ENCODE measurements around the gene OGDH.
"Not testable (repeated sequence)": the region's sequence is repeated elsewhere in the genome, so short reads cannot be mapped to it uniquely, and the experiment has no call there.

Gene OGDH

GRCh38 chr7:44673771-44674170 lies 67.3 kb downstream of the OGDH start:
- DNase-seq: no peak

GRCh38 chr7:44674381-44674780 lies 68.0 kb downstream of the OGDH start:
- DNase-seq: no peak

GRCh38 chr7:44676776-44677175 lies 70.3 kb downstream of the OGDH start:
- DNase-seq: no peak

- DNase-seq: no peak
Measured at GRCh38 chr7:44678101-44678470, 71.7 kb downstream of the OGDH start.

GRCh38 chr7:44678471-44679179 lies 72.2 kb downstream of the OGDH start:
- no peak for DNase-seq

GRCh38 chr7:44681645-44682044 lies 75.2 kb downstream of the OGDH start:
- DNase-seq: no peak

- DNase-seq: no peak
Measured at GRCh38 chr7:44685723-44686122, 79.3 kb downstream of the OGDH start.

GRCh38 chr7:44689427-44689826 lies 83.0 kb downstream of the OGDH start:
- DNase-seq: no peak

GRCh38 chr7:44693641-44694313 lies 87.3 kb downstream of the OGDH start:
- DNase-seq: no peak

GRCh38 chr7:44694326-44694725 lies 87.9 kb downstream of the OGDH start:
- no peak for DNase-seq

- DNase-seq: no peak
Measured at GRCh38 chr7:44694766-44695165, 88.3 kb downstream of the OGDH start.

- no peak for DNase-seq
Measured at GRCh38 chr7:44695756-44696155, 89.3 kb downstream of the OGDH start.

- no peak for DNase-seq
Measured at GRCh38 chr7:44696728-44697127, 90.3 kb downstream of the OGDH start.

GRCh38 chr7:44697136-44698045 lies 91.0 kb downstream of the OGDH start:
- DNase-seq: no peak

- no peak for DNase-seq
Measured at GRCh38 chr7:44698046-44698580, 91.7 kb downstream of the OGDH start.

GRCh38 chr7:44699598-44699997 lies 93.2 kb downstream of the OGDH start:
- not testable (repeated sequence) for DNase-seq

GRCh38 chr7:44700322-44700721 lies 93.9 kb downstream of the OGDH start:
- DNase-seq: no peak

- not testable (repeated sequence) for DNase-seq
Measured at GRCh38 chr7:44703391-44703790, 97.0 kb downstream of the OGDH start.

GRCh38 chr7:44703921-44704320 lies 97.5 kb downstream of the OGDH start:
- no peak for DNase-seq

- DNase-seq: no peak
Measured at GRCh38 chr7:44705434-44705833, 99.0 kb downstream of the OGDH start.

- no peak for DNase-seq
Measured at GRCh38 chr7:44706788-44707557, 100.5 kb downstream of the OGDH start.

GRCh38 chr7:44707558-44708230 lies 101.3 kb downstream of the OGDH start:
- no peak for DNase-seq

Data from stimulated activated CD4-positive, alpha-beta T cell treated with anti-CD3 and anti-CD28 coated beads, Interleukin-2, amount 100 ng/mL, for 48 hours (primary cell).